ENCODE results near the gene SEMA5B. TPM values are rescaled to one million over a fixed set of nuclear protein-coding genes. Genes with fewer than 3 reads are reported as not detected.

SEMA5B gene
- polyA plus RNA-seq, 1 donor (not counting 4 experiments of a cell fraction or from before 2014, with no cell fraction given) = 0.04 TPM

DNA sequence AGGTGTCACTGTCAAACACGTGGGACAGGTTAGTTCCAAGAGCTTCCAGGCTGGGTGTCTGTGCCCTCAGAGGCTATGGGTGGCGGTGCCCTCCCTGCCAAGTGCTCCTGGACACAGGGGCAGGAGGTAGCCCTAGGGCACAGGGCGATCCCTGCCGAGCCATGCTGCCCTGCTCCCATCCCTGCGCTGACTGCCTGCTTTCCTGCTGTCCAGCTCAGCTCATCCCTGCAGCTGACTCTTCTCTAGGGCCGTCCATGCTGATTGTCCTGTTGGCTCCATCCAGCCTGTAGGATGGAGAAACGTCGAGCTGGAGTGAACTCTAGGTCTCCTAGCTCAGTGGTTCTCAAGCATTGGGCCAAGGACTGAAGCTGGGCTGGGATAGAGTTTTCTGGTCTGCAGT is 42.9 kb upstream of the SEMA5B start:
- no peak for FAIRE-seq
- Histone ChIP-seq H2AFZ (ENCODE audit: control insufficient read depth, low read length) (no peak overlapping the region), H4K20me1 (ENCODE audit: control insufficient read depth, extremely low read depth, insufficient read depth, low read length) (peaks cover 31% of the 10 kb centered on the region), H3K9me3 (ENCODE audit: control insufficient read depth, low read depth, low read length) (no peaks in the 10 kb centered on the region), H3K4me1 (ENCODE audit: control insufficient read depth, extremely low read depth, insufficient read depth, low read length) (peaks cover 21% of the 10 kb centered on the region), H3K36me3 (ENCODE audit: control insufficient read depth in 2 of 2, extremely low read depth in 1 of 2, insufficient read depth in 2 of 2, low read length in 2 of 2) (peaks cover 0 to 11% of the 10 kb centered on the region in 2 experiments), H3K9ac (ENCODE audit: control insufficient read depth, extremely low read depth, insufficient read depth, low read length) (no peak overlapping the region), H3K79me2 (ENCODE audit: control insufficient read depth, insufficient read depth, low read length) (peaks cover 84% of the 10 kb centered on the region), H3K27ac (ENCODE audit: control insufficient read depth, insufficient read depth, low read length) (no peak overlapping the region), H3K27me3 (ENCODE audit: control insufficient read depth, extremely low read depth, insufficient read depth, low read length) (no peaks in the 10 kb centered on the region), H3K4me3 (ENCODE audit: control insufficient read depth in 2 of 3, extremely low read depth in 1 of 3, insufficient read depth in 2 of 3, low read depth in 1 of 3, low read length in 3 of 3) (no peak overlapping the region), H3K4me2 (ENCODE audit: control insufficient read depth, extremely low read depth, insufficient read depth, low read depth, low read length) (no peak overlapping the region), H3K9me1 (ENCODE audit: control insufficient read depth, extremely low read depth, insufficient read depth, low read length) (peaks cover 17% of the 10 kb centered on the region)
- no peak for TF ChIP-seq EZH2 (IDR thresholded peaks at IDR 0.05; ENCODE audit: low read length)
- TF ChIP-seq, protein P1, sequence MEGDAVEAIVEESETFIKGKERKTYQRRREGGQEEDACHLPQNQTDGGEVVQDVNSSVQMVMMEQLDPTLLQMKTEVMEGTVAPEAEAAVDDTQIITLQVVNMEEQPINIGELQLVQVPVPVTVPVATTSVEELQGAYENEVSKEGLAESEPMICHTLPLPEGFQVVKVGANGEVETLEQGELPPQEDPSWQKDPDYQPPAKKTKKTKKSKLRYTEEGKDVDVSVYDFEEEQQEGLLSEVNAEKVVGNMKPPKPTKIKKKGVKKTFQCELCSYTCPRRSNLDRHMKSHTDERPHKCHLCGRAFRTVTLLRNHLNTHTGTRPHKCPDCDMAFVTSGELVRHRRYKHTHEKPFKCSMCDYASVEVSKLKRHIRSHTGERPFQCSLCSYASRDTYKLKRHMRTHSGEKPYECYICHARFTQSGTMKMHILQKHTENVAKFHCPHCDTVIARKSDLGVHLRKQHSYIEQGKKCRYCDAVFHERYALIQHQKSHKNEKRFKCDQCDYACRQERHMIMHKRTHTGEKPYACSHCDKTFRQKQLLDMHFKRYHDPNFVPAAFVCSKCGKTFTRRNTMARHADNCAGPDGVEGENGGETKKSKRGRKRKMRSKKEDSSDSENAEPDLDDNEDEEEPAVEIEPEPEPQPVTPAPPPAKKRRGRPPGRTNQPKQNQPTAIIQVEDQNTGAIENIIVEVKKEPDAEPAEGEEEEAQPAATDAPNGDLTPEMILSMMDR (optimal IDR thresholded peaks at IDR 0.05 in 1 of 3, IDR thresholded peaks at IDR 0.05 in 1 of 3, conservative IDR thresholded peaks at IDR 0.05 in 1 of 3; ENCODE audit: extremely low read depth in 1 of 3, insufficient read depth in 2 of 3, low read length in 3 of 3) = no peak
- DNase-seq (ENCODE audit: low read depth, low spot score) = no peak
- dilution Hi-C loops (cut with MboI; ENCODE audit: extremely low pct_ligation_motif_present, low sequenced_read_pairs) = no loop called here

DNA sequence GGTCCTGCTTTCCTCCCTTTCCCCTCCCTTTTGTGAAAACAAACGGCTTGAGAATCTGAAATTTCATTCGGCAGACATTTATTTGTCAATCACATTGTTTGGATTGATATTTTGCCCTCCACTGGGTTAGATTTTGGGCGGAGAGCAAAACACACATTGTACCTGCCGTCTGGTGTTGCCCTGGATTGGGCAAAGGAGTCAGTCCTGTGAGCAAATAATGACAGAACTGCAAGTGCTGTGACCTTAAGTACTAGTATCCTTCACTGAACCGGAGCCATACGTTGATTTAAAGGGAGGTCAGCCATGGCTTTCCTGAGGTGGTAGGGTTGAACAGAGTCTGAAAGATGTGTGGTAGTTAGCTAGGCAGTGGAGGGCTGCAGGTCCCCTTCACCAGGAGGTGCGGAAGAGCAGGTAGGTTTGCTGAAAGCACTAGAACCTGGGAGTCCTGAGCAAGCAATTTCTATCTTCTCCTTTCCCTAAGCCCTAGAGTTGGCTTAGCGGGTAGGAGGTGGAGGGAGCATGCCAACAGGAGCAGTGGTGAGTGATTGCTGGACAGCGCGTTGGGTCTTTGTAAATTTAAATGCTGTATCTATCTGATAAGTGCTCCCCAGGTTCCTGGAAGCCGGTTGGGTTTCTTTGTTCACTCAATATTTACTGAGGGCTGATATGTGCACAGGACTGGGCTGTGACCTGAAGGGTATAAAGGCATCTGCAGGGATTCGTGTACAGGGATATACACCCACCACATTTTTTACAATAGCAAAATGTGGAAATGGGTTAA is 41.2 kb upstream of the SEMA5B start:
- Histone ChIP-seq H2AFZ (ENCODE audit: control insufficient read depth, low read length) (no peak overlapping the region), H3K36me3 (ENCODE audit: control insufficient read depth in 2 of 2, extremely low read depth in 1 of 2, insufficient read depth in 2 of 2, low read length in 2 of 2) (peaks cover 0 to 11% of the 10 kb centered on the region in 2 experiments), H3K4me2 (ENCODE audit: control insufficient read depth, extremely low read depth, insufficient read depth, low read depth, low read length) (peak overlapping the region; percentile 70), H3K4me1 (ENCODE audit: control insufficient read depth, extremely low read depth, insufficient read depth, low read length) (peaks cover 22% of the 10 kb centered on the region), H3K4me3 (ENCODE audit: control insufficient read depth in 2 of 3, extremely low read depth in 1 of 3, insufficient read depth in 2 of 3, low read depth in 1 of 3, low read length in 3 of 3) (peak overlapping the region; percentile 77 to 95 (median 86)), H3K27ac (ENCODE audit: control insufficient read depth, insufficient read depth, low read length) (no peak overlapping the region), H3K9me1 (ENCODE audit: control insufficient read depth, extremely low read depth, insufficient read depth, low read length) (peaks cover 12% of the 10 kb centered on the region), H3K79me2 (ENCODE audit: control insufficient read depth, insufficient read depth, low read length) (peaks cover 68% of the 10 kb centered on the region), H3K9me3 (ENCODE audit: control insufficient read depth, low read depth, low read length) (no peaks in the 10 kb centered on the region), H4K20me1 (ENCODE audit: control insufficient read depth, extremely low read depth, insufficient read depth, low read length) (peaks cover 25% of the 10 kb centered on the region), H3K9ac (ENCODE audit: control insufficient read depth, extremely low read depth, insufficient read depth, low read length) (no peak overlapping the region), H3K27me3 (ENCODE audit: control insufficient read depth, extremely low read depth, insufficient read depth, low read length) (no peaks in the 10 kb centered on the region)
- FAIRE-seq (no peak), DNase-seq (ENCODE audit: low read depth, low spot score) (no peak)
- TF ChIP-seq, protein P1 (optimal IDR thresholded peaks at IDR 0.05 in 1 of 3, IDR thresholded peaks at IDR 0.05 in 1 of 3, conservative IDR thresholded peaks at IDR 0.05 in 1 of 3; ENCODE audit: extremely low read depth in 1 of 3, insufficient read depth in 2 of 3, low read length in 3 of 3) = no peak
- no peak for TF ChIP-seq EZH2 (IDR thresholded peaks at IDR 0.05; ENCODE audit: low read length)
- dilution Hi-C loops (cut with MboI; ENCODE audit: extremely low pct_ligation_motif_present, low sequenced_read_pairs) = no loop called here
